Liver (tissue), 9 donors: ENCODE measurements around the gene LHX2. TPM values are rescaled to one million over a fixed set of nuclear protein-coding genes. Genes with fewer than 3 reads are reported as not detected.

Experiments
- DNase-seq: peaks from one replicate; pipeline ENCODE4 v3.0.0-alpha.2; 2017; ENCODE audit warnings: low spot score
- H3K27ac ChIP-seq, 2 donors: one replicate each; pipeline ENCODE4 v1.7.0; 2013; ENCODE audit warnings: inconsistent platforms in 2 of 2, low read length in 2 of 2, control low read depth in 1 of 2, low read depth in 1 of 2, mild to moderate bottlenecking in 1 of 2
- H3K27me3 ChIP-seq, 4 donors: one replicate each; pipeline versions ENCODE4 v1.6.1 to v1.7.0; 2013; ENCODE audit warnings: low read length in 3 of 4, inconsistent platforms in 1 of 4, mild to moderate bottlenecking in 1 of 4, moderate library complexity in 1 of 4; ENCODE audit not compliant: control insufficient read depth in 4 of 4, insufficient read depth in 4 of 4
- H3K36me3 ChIP-seq, 4 donors: one replicate each; pipeline versions ENCODE4 v1.6.1 to v1.7.0; 2013; ENCODE audit warnings: low read length in 3 of 4, mild to moderate bottlenecking in 3 of 4, low read depth in 1 of 4, moderate library complexity in 1 of 4; ENCODE audit not compliant: control insufficient read depth in 4 of 4, insufficient read depth in 3 of 4
- H3K4me1 ChIP-seq, 4 donors: one replicate each; pipeline versions ENCODE4 v1.6.1 to v1.7.0; 2013; ENCODE audit warnings: low read length in 3 of 4, mild to moderate bottlenecking in 3 of 4, moderate library complexity in 1 of 4; ENCODE audit not compliant: control insufficient read depth in 4 of 4, insufficient read depth in 4 of 4
- H3K4me3 ChIP-seq, 3 donors: one replicate each; pipeline versions ENCODE4 v1.6.1 to v1.7.0; 2013; ENCODE audit warnings: low read length in 3 of 3, control low read depth in 1 of 3, low read depth in 1 of 3, mild to moderate bottlenecking in 1 of 3
- H3K9ac ChIP-seq, 2 donors: one replicate each; pipeline ENCODE4 v1.7.0; 2013; ENCODE audit warnings: low read length in 2 of 2, mild to moderate bottlenecking in 2 of 2, moderate library complexity in 2 of 2, control low read depth in 1 of 2, low read depth in 1 of 2
- H3K9me3 ChIP-seq, 4 donors: one replicate each; pipeline versions ENCODE4 v1.6.1 to v1.7.0; 2013; ENCODE audit warnings: low read length in 3 of 4; ENCODE audit not compliant: control insufficient read depth in 4 of 4
- FOXA1 ChIP-seq: IDR thresholded peaks from 2 replicates; pipeline ENCODE4 v1.6.1; 2016; ENCODE audit warnings: antibody characterized with exemption
- HNF4A ChIP-seq, 2 donors: conservative IDR thresholded peaks; 2 replicates each; pipeline ENCODE4 v1.6.1; 2016; ENCODE audit warnings: antibody characterized with exemption in 2 of 2, mild to moderate bottlenecking in 2 of 2
- HNF4G ChIP-seq: IDR thresholded peaks from 2 replicates; pipeline ENCODE4 v1.6.1; 2016; ENCODE audit warnings: antibody characterized with exemption
- JUND ChIP-seq, 2 donors: IDR thresholded peaks; 2 replicates each; pipeline ENCODE4 v1.6.1; 2016; ENCODE audit warnings: antibody characterized with exemption in 2 of 2
- NR2F2 ChIP-seq: IDR thresholded peaks from 2 replicates; pipeline ENCODE4 v1.6.1; 2016; ENCODE audit warnings: antibody characterized with exemption
- WGBS: extraction: QIAGEN DNeasy Blood & Tissue Kit; methylation state at CpG from one replicate; pipeline ENCODE4 v1.1.7; 2013; 5-methylcytosine and 5-hydroxymethylcytosine counted together
- polyA plus RNA-seq, 2 donors: library from polyadenylated mRNA; stranded (reverse) in 1 of 2; unstranded in 1 of 2; fragments of 200-250 nt in 1 of 2; fragments of >200 nt in 1 of 2; fragmentation: Nextera tagmentation in 1 of 2; extraction: Ambion mirVana in 1 of 2; gene quantifications; one replicate each; pipeline versions ENCODE4 v1.2.1 to v1.2.3, GENCODE V29; 2013 to 2015
- total RNA-seq, 2 donors: library from RNA; depleted of rRNA; stranded (reverse); fragments of >200 nt; gene quantifications; one replicate each; pipeline ENCODE4 v1.2.3, GENCODE V29; 2014
- TF ChIP-seq, protein P1 (sequence below): fragments of 150-350 bp; IDR thresholded peaks from 2 replicates; pipeline ENCODE4 v1.5.1; 2017; ENCODE audit warnings: improper control_type of control experiment, low read depth, low read length; ENCODE audit not compliant: missing input control
- TF ChIP-seq, protein P2 (sequence below): IDR thresholded peaks from 2 replicates; pipeline ENCODE4 v1.6.1; 2016; ENCODE audit warnings: antibody characterized with exemption
- TF ChIP-seq, protein P3 (sequence below): IDR thresholded peaks from 2 replicates; pipeline ENCODE4 v1.6.1; 2016; ENCODE audit warnings: antibody characterized with exemption, mild to moderate bottlenecking
- donor health status: healthy.
- donor health status: healthy.
- donor health status: healthy.
- donor health status: healthy.
- donor health status: healthy.

The LHX2 gene
- total and polyA plus RNA-seq, 4 donors, result 2.0 to 2.5 (median 2.1) TPM

DNA sequence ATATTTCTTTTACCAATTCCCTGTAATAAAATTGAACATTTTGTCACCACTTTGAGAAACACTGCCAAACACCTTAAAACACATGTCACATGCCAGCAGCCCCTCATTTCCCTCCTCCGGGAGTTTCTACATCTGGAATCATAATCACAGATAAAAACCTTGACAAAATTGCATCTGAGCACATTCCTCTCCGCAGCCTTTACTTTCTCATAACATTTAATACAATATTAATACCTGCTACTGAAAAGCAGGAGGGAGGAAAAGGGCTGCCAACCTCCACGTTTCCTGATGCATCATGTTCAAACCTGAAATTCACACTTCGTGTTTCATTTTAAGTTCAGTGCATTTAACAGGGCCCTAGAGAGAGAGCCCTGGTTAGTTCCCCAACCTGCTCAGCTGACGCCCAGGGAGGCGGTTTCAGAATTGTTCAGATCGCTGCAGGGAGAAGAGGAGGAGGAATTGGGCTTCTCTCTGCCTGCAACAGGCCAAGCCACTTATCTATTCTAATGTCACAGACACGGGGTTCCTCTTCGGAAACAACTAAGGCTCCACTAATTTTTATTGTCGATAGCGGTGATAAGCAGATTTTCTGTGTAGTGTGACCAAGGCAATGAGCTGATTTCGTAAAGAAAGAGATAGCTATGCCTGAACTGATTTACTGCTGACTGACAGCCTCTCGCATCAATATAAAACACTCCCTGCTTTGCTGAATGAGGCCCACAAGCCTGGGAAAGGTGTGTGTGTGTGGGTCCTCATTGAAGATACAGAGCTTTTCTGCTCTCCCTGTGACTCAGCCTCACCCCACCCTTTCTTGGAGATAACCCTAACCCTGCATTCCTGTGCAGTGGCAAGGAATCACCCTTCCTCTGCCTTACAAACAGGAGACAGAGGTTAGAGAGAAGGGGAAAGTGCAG is 4.9 kb upstream of the LHX2 start:
- Histone ChIP-seq H3K9me3 (peaks cover 0 to 4% (median 0%) of the 10 kb centered on the region in 4 donors), H3K4me3 (no peak overlapping the region), H3K27me3 (peaks cover 12 to 38% (median 26%) of the 10 kb centered on the region in 4 donors), H3K36me3 (no peaks in the 10 kb centered on the region), H3K27ac (no peak overlapping the region), H3K4me1 (peaks cover 9 to 30% (median 20%) of the 10 kb centered on the region in 4 donors), H3K9ac (no peak overlapping the region)
- TF ChIP-seq, protein P1, sequence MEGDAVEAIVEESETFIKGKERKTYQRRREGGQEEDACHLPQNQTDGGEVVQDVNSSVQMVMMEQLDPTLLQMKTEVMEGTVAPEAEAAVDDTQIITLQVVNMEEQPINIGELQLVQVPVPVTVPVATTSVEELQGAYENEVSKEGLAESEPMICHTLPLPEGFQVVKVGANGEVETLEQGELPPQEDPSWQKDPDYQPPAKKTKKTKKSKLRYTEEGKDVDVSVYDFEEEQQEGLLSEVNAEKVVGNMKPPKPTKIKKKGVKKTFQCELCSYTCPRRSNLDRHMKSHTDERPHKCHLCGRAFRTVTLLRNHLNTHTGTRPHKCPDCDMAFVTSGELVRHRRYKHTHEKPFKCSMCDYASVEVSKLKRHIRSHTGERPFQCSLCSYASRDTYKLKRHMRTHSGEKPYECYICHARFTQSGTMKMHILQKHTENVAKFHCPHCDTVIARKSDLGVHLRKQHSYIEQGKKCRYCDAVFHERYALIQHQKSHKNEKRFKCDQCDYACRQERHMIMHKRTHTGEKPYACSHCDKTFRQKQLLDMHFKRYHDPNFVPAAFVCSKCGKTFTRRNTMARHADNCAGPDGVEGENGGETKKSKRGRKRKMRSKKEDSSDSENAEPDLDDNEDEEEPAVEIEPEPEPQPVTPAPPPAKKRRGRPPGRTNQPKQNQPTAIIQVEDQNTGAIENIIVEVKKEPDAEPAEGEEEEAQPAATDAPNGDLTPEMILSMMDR, result no peak
- no peak for TF ChIP-seq FOXA1
- TF ChIP-seq, protein P2, sequence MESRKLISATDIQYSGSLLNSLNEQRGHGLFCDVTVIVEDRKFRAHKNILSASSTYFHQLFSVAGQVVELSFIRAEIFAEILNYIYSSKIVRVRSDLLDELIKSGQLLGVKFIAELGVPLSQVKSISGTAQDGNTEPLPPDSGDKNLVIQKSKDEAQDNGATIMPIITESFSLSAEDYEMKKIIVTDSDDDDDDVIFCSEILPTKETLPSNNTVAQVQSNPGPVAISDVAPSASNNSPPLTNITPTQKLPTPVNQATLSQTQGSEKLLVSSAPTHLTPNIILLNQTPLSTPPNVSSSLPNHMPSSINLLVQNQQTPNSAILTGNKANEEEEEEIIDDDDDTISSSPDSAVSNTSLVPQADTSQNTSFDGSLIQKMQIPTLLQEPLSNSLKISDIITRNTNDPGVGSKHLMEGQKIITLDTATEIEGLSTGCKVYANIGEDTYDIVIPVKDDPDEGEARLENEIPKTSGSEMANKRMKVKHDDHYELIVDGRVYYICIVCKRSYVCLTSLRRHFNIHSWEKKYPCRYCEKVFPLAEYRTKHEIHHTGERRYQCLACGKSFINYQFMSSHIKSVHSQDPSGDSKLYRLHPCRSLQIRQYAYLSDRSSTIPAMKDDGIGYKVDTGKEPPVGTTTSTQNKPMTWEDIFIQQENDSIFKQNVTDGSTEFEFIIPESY, result no peak
- TF ChIP-seq NR2F2, result no peak
- no peak for TF ChIP-seq HNF4G
- WGBS, result 18% methylated on average over 13 of the region's 13 CpGs
- no peak for DNase-seq

DNA sequence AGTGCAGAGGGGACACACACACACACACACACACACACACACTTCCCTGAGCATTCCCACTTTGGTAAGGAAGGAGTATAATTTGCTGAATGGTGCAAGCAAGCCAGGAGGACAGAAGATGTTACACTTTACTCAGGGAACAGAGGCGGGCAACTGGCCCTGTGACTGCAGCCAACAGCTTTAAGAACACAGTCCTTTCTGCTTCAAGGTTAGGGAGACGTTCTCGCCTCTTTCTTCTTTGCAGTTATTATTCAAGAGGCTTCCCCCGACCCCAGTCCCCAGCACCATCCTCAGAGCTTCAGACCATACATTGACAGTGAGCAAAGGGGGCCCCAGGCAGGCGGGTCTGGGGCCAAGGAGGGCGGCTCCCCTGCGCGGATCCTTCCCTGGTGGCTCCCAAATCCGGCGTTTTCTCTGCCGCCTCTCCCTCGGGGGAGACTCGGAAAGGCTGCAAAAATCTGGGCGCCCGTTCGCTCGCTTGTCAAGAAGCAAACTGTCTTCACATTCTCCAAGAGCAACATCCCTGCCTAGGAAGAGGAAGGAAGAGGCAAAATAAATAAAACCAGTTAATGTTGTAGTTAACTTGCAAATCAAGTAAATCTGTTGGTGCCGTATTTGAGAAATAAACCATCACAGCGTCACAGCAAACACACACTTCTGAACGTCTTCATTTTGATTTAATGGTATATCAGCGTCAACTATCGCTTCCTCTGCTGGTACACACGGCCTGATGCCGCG is 3.8 kb upstream of the LHX2 start:
- no peak overlapping the region for H3K9ac ChIP-seq
- DNase-seq, result no peak
- TF ChIP-seq FOXA1 (no peak), HNF4A (conservative IDR thresholded peaks at IDR 0.05) (no peak), JUND (IDR thresholded peaks at IDR 0.05) (no peak), HNF4G (no peak)
- TF ChIP-seq, protein P3, sequence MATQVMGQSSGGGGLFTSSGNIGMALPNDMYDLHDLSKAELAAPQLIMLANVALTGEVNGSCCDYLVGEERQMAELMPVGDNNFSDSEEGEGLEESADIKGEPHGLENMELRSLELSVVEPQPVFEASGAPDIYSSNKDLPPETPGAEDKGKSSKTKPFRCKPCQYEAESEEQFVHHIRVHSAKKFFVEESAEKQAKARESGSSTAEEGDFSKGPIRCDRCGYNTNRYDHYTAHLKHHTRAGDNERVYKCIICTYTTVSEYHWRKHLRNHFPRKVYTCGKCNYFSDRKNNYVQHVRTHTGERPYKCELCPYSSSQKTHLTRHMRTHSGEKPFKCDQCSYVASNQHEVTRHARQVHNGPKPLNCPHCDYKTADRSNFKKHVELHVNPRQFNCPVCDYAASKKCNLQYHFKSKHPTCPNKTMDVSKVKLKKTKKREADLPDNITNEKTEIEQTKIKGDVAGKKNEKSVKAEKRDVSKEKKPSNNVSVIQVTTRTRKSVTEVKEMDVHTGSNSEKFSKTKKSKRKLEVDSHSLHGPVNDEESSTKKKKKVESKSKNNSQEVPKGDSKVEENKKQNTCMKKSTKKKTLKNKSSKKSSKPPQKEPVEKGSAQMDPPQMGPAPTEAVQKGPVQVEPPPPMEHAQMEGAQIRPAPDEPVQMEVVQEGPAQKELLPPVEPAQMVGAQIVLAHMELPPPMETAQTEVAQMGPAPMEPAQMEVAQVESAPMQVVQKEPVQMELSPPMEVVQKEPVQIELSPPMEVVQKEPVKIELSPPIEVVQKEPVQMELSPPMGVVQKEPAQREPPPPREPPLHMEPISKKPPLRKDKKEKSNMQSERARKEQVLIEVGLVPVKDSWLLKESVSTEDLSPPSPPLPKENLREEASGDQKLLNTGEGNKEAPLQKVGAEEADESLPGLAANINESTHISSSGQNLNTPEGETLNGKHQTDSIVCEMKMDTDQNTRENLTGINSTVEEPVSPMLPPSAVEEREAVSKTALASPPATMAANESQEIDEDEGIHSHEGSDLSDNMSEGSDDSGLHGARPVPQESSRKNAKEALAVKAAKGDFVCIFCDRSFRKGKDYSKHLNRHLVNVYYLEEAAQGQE, result no peak
- TF ChIP-seq, protein P2, result no peak
- no peak overlapping the region for H3K27ac ChIP-seq
- H3K9me3 ChIP-seq, result peaks cover 0 to 4% (median 0%) of the 10 kb centered on the region in 4 donors
- 9% methylated on average over 25 of the region's 25 CpGs for WGBS
- peak overlapping the region in 1 of 3 donors; percentile 33 for H3K4me3 ChIP-seq
- peaks cover 18 to 40% (median 28%) of the 10 kb centered on the region in 4 donors for H3K4me1 ChIP-seq
- no peaks in the 10 kb centered on the region for H3K36me3 ChIP-seq
- H3K27me3 ChIP-seq, result peaks cover 9 to 38% (median 28%) of the 10 kb centered on the region in 4 donors
